Renal cortex interstitium (tissue), 11 donors: ENCODE measurements around the gene TUB. TPM values are rescaled to one million over a fixed set of nuclear protein-coding genes. Genes with fewer than 3 reads are reported as not detected.

Experiments
- DNase-seq, 11 donors: peaks; one replicate each; pipeline ENCODE4 v3.0.0-alpha.2; 2013; ENCODE audit warnings: low read depth in 9 of 11, low spot score in 4 of 11; ENCODE audit errors: extremely low read depth in 1 of 11
- polyA plus RNA-seq, 3 donors: library from polyadenylated mRNA; unstranded; fragments of 120-200 nt; gene quantifications; one replicate each; pipeline ENCODE4 v1.2.1, GENCODE V29; 2013; ENCODE audit not compliant: insufficient read length in 3 of 3

Gene TUB
- polyA plus RNA-seq, 3 donors: 23.7 to 27.0 (median 24.5) TPM

DNA sequence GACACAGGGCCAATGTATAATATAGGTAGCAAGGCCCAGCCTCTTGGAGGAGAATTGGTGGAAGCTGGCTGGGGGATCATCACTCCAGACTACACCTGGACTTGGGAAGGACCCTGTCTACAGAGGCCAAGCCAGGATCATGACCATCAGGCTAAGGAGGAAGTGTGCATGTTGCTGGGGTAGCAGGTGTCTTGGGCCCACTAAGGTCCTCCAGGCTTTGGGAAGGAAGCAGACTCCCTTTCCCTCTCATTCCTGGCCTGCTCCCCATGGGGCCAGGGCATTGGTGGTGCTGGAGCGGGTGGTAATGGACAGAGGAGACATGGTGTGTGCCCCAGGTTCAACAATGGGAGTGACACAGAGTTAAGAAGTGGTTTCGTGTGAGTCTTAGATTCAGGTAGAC lies 16.0 kb upstream of the TUB start:
- no peak for DNase-seq

DNA sequence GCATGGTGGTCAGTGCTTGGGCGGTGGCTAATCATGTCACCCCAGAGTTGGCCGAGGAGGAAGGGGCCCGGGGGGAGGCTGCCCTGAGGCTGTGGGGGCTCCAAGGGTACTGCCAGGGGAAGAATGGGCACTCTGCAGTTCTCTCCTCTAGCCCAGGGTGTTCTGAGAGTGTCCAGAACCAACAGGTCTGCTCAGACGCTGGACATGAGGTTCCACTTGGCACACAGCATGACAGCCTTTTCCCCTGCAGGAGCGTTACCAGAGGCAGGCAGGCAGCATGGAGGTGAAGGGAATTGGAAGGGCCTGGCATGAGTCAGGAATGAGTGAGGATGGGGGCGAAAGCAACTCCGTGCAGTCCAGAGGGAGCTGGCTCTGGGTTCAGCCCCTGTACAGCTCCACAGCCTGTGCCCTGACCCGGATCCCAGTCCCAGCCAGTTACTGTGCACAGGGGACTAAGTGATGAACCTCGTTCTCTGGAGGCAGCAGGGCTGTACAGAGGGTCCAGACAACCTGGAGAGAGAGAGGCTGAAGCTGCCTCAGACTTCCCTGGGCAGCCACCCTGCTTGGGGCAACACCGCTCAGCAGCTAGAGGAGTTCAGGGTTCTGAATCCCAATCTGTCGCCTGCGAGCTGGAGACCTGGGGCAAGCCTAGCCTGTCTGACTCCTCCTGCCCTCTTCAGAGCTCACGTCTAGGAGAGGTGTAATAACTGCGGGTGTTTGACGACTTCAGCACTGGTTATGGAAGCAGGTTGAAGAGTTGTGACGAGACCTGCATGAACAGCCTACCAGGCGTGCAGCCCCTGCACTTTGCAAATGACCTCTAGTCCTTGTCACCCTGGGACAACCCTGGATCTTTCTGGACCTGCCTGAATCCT lies 14.7 kb upstream of the TUB start:
- no peak for DNase-seq

- DNase-seq: no peak
These were observed 14.0 kb upstream of the TUB start for GRCh38 chr11:8066911-8067455.

DNA sequence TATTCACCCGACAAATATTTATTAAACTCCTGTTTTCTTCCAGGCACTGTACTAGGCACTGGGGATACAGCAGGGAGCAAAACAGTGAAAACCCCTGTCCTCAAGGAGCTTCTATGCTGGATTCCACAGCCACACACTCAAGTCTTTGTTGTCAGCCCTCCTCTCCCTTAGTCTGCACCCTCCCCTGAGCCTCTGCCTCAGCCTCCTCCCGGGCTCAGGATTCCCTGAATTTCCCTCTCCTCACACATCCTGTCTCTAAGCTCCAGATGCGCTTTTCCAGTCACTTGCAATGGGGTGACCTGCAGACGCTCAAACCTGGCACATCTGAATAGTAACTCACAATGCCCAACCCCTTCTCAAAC lies 13.5 kb upstream of the TUB start:
- no peak for DNase-seq

DNA sequence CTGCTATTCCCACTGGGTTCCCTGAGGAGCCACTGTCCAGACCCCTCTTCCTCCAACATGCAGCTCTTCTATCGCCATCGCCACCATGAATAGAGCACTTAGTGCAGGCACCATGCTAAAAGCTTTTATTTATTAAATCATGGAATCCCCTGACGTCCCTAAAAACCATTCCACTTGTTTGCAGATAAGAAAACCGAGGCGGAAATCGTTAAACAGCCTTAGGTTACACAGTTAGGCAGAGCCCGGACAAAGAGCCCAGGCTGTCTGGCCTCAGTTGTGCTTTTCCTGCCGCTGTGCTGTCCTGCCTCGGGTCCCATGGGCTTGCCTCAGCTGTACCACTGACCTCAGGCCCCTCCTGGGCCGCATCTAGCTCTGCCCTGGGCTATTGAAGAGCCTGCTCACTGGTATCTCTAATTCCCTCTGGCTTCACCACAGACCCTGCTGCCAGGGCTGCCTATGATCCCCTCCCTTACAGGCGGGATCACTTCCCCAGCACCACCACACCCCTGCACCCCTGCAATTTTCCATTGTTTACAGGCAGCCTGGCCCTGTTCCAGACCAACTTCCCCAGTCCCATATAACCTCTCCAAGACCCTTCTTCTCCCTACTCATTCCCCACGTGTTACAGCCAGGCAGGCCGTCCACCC lies 13.0 kb upstream of the TUB start:
- DNase-seq: no peak

DNA sequence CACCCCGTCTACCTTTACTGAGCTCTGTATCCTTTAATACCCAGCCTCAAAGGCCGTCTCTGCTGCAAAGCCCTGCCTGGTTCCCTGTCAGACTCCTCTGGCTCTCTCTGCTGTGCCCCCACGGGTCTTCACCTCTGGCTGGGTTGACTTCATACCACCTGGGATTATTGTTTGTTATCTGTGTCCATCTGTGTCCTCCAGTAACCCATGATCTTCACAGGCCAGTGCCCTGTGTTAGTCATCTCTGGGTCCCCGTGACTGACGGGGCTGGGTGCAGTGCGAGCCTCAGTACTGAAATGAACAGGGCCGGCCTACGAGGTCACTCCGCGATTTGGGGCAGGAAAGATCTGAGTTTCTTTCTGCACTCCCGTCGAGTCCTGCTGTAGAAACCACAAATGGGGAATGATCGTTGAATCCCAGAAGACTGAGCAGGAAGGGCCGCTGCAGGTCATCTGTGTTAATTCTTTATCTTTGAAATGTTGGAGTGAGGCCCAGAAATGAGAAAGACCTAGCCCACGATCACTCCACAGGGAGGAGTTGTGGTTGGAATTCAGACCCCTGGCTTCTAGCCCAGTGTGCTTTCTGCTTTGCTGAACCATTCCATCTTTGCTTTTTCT lies 12.3 kb upstream of the TUB start:
- peak in 7 of 11 donors; percentile 59 to 85 (median 71) for DNase-seq

DNA sequence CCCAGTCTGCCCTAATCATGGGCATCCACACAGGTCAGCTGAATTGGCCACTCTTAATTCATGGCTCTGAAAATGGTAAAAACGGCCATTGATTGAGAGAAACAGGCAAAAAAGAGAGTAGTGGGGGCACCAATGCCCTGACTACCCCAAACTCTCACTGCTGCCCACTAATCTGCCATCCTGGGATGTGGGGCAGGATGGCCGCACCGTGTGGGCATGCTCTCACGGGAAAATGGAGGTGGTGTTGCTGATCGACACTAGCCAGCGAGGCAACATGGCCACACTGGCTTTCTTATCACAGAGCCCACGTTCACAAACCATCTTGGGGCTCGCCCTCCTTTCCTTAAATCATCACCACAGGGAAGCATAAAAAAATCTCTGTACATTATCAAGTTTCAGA lies 11.2 kb upstream of the TUB start:
- no peak for DNase-seq

GRCh38 chr11:8070417-8071115 lies 10.4 kb upstream of the TUB start:
- DNase-seq: no peak

- DNase-seq: no peak
These were observed 9.1 kb upstream of the TUB start for GRCh38 chr11:8071616-8072581.

GRCh38 chr11:8075119-8075726 lies 5.8 kb upstream of the TUB start:
- no peak for DNase-seq

- no peak for DNase-seq
These were observed 1.8 kb upstream of the TUB start for GRCh38 chr11:8079111-8079675.

DNA sequence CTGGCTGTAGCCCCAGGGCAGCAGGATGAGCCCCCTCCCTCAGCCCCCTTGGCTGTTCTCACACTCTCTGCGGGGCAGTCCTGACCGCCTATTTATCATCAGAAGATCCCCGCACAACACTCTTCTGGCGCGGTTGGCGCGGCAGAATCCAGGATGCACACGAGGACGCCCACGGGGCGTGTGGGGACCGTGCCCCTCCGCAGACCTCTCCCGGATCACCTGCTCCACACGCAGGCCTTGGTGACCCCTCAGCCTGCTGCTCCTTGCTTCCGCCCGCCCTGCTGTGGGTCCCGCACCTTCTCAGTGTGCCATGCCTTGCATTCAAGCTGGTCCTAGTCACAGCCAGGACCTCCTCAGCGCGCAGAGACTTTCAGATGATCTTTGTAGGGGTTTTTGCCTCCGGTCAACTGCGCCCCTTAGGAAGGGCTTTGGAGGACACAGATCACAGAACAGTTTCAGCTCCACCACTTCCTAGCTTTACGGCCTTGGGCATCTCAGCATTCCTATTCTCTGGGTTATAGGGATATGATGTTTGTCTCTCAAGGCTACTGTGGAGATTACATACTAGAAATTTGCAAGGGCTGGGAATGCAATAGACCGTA lies 841 bp upstream of the TUB start:
- no peak for DNase-seq

DNA sequence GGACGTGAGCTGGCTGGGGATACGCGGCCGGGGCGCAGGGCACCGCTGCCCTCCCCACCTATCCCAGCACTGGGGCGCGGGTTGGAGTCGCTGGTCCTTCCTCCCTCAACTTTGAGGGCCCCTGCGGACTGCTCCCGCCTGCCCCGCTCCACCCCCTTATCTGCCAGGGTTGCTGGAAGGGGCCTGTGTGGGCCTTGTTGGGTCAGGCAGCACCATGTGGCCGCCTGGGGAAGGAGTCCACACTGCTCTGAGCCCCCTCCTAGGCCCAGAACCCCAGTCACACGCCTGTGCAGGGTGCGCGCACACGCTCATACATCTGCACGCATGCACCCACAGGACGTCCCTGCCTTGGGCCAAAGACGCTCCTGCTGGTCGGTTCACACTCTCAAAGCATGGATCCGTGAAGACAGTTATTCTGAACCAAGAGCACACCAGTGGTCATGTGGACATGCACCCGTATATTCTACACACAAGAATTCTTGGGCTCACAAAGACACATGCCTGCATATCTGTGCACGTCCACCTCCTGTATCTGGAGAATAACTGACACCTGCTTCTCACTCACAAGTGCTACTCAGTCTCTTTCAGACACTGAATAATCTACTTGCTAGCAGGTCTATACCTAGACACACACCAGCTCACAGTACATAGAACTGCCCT lies 710 bp downstream of the TUB start:
- DNase-seq: no peak

DNA sequence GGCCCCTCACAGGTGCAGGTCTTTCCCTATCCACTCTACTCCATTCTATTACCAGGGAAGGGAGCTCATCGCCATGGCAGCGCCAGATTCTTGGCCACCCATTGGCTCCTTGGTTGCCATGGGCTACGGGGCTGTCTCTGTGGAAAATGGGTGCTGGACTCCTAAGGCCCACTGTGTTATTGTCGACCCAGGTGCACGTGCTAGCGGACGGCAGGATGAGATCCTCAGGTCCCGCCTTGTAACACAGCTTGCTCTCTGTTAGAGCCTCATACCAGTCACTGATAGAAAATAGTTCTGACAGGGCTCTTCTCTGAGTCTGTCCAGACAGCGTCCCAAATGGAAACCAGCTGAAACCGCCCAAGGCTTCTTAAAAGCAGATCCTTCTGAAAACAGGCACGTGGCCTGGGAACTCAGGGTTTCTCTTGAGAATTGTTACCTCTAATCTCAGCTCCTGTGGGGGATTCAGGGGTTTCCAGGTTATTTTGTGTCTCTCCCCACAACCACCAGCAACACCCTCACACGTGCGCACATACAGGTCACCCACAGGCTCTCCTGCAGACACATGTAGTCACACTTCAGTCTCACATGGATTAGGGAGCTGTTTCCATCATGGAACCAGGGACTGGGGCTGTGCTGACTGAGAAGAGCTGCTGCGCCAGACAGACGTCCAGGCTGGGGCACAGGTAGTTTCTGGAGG lies 1.5 kb downstream of the TUB start:
- DNase-seq: no peak

DNA sequence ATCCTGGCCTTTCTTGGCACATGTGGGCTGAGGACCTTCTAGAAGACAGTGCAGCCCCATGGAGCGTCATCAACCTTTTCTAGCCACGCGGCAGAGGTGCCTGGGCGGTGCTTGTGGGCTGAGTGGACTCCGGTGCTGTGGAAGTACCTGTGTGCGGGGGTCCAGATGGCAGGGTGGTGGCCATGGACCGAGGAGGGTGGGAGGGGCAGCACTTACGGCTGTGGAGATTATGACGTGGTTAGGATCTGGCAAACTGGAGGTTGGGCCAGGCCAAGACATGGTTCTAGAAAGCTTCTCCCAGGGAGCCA lies 2.0 kb downstream of the TUB start:
- no peak for DNase-seq

DNA sequence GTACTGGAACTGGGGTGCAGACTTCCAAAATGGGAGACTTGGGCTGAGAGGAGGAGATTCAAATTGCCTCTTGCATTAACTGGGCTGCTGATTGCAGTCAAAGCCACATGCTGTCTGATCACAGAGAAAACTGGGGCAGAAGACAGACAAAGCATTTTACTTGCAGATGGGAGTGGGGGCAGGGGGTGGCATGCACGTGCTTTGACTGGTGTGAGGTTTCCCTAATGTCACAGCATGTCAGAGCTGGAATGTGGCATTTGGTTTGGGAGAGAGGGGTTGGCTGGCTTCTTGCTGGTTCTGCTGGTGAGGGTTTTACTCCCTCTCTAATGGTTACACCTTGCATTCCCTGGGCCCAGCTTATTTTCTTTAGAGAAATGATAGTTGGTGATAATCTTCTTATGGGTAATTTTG lies 2.9 kb downstream of the TUB start:
- DNase-seq: no peak
